Measurements from ENCODE around the gene LZTS2.
A peak's percentile ranks its signal among the peaks of the same experiment; 100 is the strongest.

GRCh38 chr10:100997360-100998182, 2.0 kb upstream of the LZTS2 start:
- TF ChIP-seq CTCF (IDR thresholded peaks at IDR 0.05 in 2 of 3, conservative IDR thresholded peaks at IDR 0.05 in 1 of 3; ENCODE audit: control insufficient read depth in 2 of 3, extremely low read depth in 1 of 3, insufficient read depth in 1 of 3, low read depth in 3 of 3, low read length in 3 of 3) (peak; percentile 88 to 95 (median 91)), CREM (IDR thresholded peaks at IDR 0.05; ENCODE audit: low read depth) (no peak), SKIL (IDR thresholded peaks at IDR 0.05; ENCODE audit: low read depth, poor library complexity, severe bottlenecking) (no peak), MLLT1 (IDR thresholded peaks at IDR 0.05) (no peak), TAF1 (IDR thresholded peaks at IDR 0.05; ENCODE audit: borderline replicate concordance, low read depth, low read length) (no peak), FOXK2 (IDR thresholded peaks at IDR 0.05) (peak; percentile 74), EZH2 (IDR thresholded peaks at IDR 0.05; ENCODE audit: borderline replicate concordance, control insufficient read depth, low read depth, low read length) (no peak), POLR2AphosphoS2 (IDR thresholded peaks at IDR 0.05; ENCODE audit: low read depth, low read length) (peak; percentile 43; the same call in 1 of the 2 replicates), STAT3 (IDR thresholded peaks at IDR 0.05; ENCODE audit: low read depth, low read length) (no peak), NBN (IDR thresholded peaks at IDR 0.05) (peak; percentile 68)
